Measurements from ENCODE around the gene IGF2BP2.

DNA sequence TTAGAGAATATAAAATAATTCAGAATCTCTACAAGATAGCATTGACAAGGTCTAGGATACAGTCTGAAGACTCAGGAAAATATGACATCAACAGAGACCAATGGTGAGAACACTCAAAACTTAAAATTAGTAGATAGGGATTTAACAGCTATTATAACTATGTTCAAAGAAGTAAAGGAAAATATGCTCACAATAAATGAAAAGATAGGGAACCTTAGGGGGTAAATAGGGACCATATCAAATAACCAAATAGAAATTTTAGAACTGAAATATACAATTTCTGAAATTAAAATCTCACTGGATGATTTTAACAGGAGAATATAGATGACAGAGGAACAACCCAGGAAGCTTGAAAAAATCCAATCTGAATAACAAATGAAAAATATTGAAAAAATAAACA, 31.8 kb upstream of the IGF2BP2 start:
- TF ChIP-seq, protein P1, sequence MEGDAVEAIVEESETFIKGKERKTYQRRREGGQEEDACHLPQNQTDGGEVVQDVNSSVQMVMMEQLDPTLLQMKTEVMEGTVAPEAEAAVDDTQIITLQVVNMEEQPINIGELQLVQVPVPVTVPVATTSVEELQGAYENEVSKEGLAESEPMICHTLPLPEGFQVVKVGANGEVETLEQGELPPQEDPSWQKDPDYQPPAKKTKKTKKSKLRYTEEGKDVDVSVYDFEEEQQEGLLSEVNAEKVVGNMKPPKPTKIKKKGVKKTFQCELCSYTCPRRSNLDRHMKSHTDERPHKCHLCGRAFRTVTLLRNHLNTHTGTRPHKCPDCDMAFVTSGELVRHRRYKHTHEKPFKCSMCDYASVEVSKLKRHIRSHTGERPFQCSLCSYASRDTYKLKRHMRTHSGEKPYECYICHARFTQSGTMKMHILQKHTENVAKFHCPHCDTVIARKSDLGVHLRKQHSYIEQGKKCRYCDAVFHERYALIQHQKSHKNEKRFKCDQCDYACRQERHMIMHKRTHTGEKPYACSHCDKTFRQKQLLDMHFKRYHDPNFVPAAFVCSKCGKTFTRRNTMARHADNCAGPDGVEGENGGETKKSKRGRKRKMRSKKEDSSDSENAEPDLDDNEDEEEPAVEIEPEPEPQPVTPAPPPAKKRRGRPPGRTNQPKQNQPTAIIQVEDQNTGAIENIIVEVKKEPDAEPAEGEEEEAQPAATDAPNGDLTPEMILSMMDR (conservative IDR thresholded peaks at IDR 0.05), result no peak
- TF ChIP-seq ZFX (IDR thresholded peaks at IDR 0.05), result no peak
